NB4 (cell line): ENCODE results near the gene RRP7A.
"Not testable (repeated sequence)": the region's sequence is repeated elsewhere in the genome, so short reads cannot be mapped to it uniquely, and the experiment has no call there.

Experiments
- DNase-seq: peaks from one replicate; pipeline ENCODE4 v3.0.0; 2010; ENCODE audit warnings: low read depth
- H3K4me3 ChIP-seq: one replicate; pipeline ENCODE4 v1.5.1; 2011; ENCODE audit warnings: mild to moderate bottlenecking, low read depth, low read length, moderate library complexity
- CTCF ChIP-seq: IDR thresholded peaks from one replicate; pipeline ENCODE4 v1.5.1; 2012; ENCODE audit warnings: low read depth, low read length
- MAX ChIP-seq: IDR thresholded peaks from 2 replicates; pipeline ENCODE4 v1.6.1; 2011; ENCODE audit warnings: low read depth, low read length
- MYC ChIP-seq: IDR thresholded peaks from 2 replicates; pipeline ENCODE4 v1.6.1; 2011; ENCODE audit warnings: low read depth, low read length
- POLR2A ChIP-seq: IDR thresholded peaks from 2 replicates; pipeline ENCODE4 v1.6.1; 2011; ENCODE audit warnings: mild to moderate bottlenecking; ENCODE audit not compliant: insufficient read length; ENCODE audit errors: extremely low read depth

Gene RRP7A

GRCh38 chr22:42533638-42533977 lies 14.0 kb upstream of the RRP7A start:
- DNase-seq: no peak
- TF ChIP-seq MYC (no peak), POLR2A (no peak), MAX (no peak), CTCF (no peak)
- no peak overlapping the region for H3K4me3 ChIP-seq

- H3K4me3 ChIP-seq, DNase-seq: not testable (repeated sequence)
Observed at GRCh38 chr22:42531401-42532084, 11.9 kb upstream of the RRP7A start.

GRCh38 chr22:42529435-42529834 lies 9.8 kb upstream of the RRP7A start:
- not testable (repeated sequence) for H3K4me3 ChIP-seq, DNase-seq

- H3K4me3 ChIP-seq: no peak overlapping the region
- TF ChIP-seq POLR2A (no peak), CTCF (no peak), MYC (no peak), MAX (no peak)
- DNase-seq: no peak
Observed at GRCh38 chr22:42528591-42529307, 9.2 kb upstream of the RRP7A start.

- TF ChIP-seq POLR2A (no peak), MYC (no peak), MAX (no peak), CTCF (no peak)
- DNase-seq: no peak
- H3K4me3 ChIP-seq: no peak overlapping the region
Observed at GRCh38 chr22:42522546-42522945, 3.0 kb upstream of the RRP7A start.

GRCh38 chr22:42521228-42521546 lies 1.6 kb upstream of the RRP7A start:
- H3K4me3 ChIP-seq: no peak overlapping the region
- TF ChIP-seq MYC: no peak
- TF ChIP-seq CTCF: no peak
- TF ChIP-seq MAX: no peak
- no peak for TF ChIP-seq POLR2A
- no peak for DNase-seq

- not testable (repeated sequence) for DNase-seq
Observed at GRCh38 chr22:42518638-42519524, 715 bp downstream of the RRP7A start.

GRCh38 chr22:42517103-42517502 lies 2.5 kb downstream of the RRP7A start:
- not testable (repeated sequence) for H3K4me3 ChIP-seq, DNase-seq

More at GRCh38 chr22:42518638-42519524, 715 bp downstream of the RRP7A start:
- H3K4me3 ChIP-seq: peak overlapping the region; percentile 75
